Measurements from ENCODE around the gene TSPAN18.

Gene TSPAN18

DNA sequence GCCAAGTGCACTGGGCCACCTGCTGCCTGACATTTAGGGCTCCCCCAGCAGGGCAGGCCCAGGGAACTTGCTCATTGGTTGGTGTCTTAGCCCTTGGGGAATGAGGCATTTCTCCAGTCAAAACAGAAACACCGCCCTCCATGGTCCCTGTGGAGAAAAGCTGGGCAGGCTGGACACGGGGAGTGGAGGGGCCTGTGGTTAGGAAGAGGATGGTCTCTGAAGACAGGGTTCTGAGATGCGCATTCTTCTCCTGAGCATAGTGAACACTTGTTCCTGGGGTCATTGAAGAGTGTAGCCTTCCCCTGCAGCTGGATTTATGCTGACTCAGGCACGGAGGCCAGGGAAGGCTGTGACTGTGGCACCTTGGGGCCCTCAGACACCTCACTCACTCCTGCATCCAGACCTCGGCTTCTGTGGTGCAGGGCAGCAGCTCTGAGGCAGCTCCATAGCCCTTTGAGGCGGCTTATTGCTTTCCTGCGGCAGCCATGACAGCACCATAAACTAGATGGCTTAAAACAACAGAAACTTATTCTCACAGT lies 8.2 kb downstream of the TSPAN18 start:
- no peak for FAIRE-seq
- no peak for DNase-seq (ENCODE audit: extremely low spot score, insufficient read length, low read depth)

- no peak for FAIRE-seq
Measured at GRCh38 chr11:44736791-44737190, 10.0 kb downstream of the TSPAN18 start.

GRCh38 chr11:44737245-44738085 lies 10.7 kb downstream of the TSPAN18 start:
- no peak for DNase-seq (ENCODE audit: extremely low spot score, insufficient read length, low read depth)
- FAIRE-seq: no peak

More at GRCh38 chr11:44736791-44737190, 10.0 kb downstream of the TSPAN18 start:
- DNase-seq (ENCODE audit: extremely low spot score, insufficient read length, low read depth): no peak

GRCh38 chr11:44738791-44739190 lies 12.0 kb downstream of the TSPAN18 start:
- FAIRE-seq (no peak), DNase-seq (ENCODE audit: extremely low spot score, insufficient read length, low read depth) (no peak)

GRCh38 chr11:44740967-44741366 lies 14.2 kb downstream of the TSPAN18 start:
- no peak for FAIRE-seq
- DNase-seq (ENCODE audit: extremely low spot score, insufficient read length, low read depth): no peak

- no peak for FAIRE-seq
Measured at GRCh38 chr11:44741976-44742375, 15.2 kb downstream of the TSPAN18 start.

GRCh38 chr11:44742508-44743246 lies 15.9 kb downstream of the TSPAN18 start:
- no peak for FAIRE-seq
- no peak for DNase-seq (ENCODE audit: extremely low spot score, insufficient read length, low read depth)

More at GRCh38 chr11:44741976-44742375, 15.2 kb downstream of the TSPAN18 start:
- no peak for DNase-seq (ENCODE audit: extremely low spot score, insufficient read length, low read depth)

DNA sequence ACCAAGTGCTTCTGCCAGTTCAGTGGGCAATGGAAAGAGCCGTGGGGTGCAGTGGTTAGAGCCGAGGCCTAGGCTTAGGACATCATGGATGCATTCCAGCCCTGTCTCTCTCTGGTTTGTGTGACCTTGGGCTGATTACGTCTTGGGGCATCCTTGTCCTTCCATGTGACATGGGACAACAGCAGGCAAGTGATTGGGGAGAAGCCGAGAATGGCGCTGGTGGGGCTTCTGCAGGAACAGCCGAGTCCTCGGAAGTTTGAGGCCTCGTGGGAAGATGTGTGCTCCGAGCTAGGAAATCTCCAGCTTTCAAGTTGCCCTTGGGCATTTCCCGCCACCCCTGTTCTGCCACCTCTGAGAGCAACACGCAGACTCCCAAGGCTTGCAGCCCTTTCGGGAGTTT lies 16.6 kb downstream of the TSPAN18 start:
- no peak for FAIRE-seq
- DNase-seq (ENCODE audit: extremely low spot score, insufficient read length, low read depth): no peak

DNA sequence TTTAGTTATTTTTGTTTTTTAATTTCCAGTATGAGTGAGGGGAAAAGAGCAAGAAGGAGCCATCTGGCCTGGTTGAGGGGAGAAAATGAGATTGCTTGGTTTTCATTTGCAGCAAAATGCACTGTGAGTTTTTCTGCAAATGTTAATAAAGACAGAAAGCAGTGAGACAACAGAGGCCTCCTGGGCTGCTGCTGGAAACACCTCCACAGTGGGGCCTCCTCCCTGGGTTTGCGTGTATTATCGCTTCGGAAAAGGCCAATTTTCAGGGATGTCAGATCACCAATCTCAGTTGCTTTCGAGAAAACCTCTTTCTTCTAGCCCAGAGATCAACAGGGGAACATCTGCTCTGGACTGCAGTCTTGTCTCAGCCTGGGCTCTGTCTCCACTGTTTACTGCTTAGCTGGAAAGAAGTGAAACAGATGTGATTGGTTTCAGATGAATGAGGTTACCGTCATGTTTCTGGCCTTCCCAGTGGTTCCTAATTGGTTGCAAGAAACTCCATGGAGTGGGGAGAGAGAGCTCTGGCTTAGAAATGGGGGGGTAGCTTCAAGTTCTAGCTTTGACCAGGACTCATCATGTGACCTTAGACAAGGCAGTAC lies 17.3 kb downstream of the TSPAN18 start:
- no peak for FAIRE-seq

DNA sequence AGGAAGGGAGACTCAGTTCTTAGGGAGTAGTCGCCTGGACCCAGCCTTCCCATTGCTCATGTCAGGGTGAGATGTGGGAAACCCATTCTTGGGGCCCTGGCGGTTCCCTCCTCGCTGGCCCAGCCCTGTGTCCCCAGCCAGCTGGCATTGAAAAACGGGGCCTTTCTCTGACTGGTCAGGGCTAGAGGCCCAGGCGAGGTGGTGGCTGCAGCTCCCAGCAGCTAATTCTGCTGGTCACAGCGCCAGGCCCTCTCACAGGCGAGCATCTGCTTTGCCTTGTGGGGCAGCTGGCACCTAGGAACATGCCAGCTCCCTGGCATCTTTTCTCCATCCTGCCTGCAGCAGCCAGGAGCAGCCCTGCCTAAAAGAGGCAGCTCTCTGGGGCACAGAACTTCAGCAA lies 20.1 kb downstream of the TSPAN18 start:
- no peak for FAIRE-seq

More for the DNA sequence above, 17.3 kb downstream of the TSPAN18 start:
- no peak for DNase-seq (ENCODE audit: extremely low spot score, insufficient read length, low read depth)

DNA sequence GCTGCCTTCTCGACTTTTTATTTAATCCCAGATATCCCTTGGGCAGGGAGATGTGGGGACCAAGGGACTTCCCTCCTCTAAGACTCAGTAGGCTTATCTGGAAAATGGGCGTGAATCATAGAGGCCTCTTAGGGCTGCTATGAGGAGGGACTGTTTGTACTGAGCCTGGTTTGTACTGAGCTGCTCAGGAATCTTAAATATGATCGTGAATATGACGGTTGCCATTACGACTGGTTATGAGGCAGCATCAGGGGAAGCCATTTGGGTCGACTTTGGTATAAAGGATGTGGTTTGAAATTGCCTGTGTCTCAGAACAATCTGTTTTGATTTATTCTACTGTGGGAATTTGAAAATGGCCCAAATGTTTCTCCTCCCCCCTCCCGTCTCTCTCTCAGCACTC lies 20.6 kb downstream of the TSPAN18 start:
- FAIRE-seq (no peak), DNase-seq (ENCODE audit: extremely low spot score, insufficient read length, low read depth) (no peak)

More for the DNA sequence above, 20.1 kb downstream of the TSPAN18 start:
- DNase-seq (ENCODE audit: extremely low spot score, insufficient read length, low read depth): no peak

GRCh38 chr11:44747836-44748235 lies 21.1 kb downstream of the TSPAN18 start:
- FAIRE-seq: no peak

GRCh38 chr11:44748606-44749005 lies 21.8 kb downstream of the TSPAN18 start:
- DNase-seq (ENCODE audit: extremely low spot score, insufficient read length, low read depth): no peak
- no peak for FAIRE-seq

More at GRCh38 chr11:44747836-44748235, 21.1 kb downstream of the TSPAN18 start:
- no peak for DNase-seq (ENCODE audit: extremely low spot score, insufficient read length, low read depth)

DNA sequence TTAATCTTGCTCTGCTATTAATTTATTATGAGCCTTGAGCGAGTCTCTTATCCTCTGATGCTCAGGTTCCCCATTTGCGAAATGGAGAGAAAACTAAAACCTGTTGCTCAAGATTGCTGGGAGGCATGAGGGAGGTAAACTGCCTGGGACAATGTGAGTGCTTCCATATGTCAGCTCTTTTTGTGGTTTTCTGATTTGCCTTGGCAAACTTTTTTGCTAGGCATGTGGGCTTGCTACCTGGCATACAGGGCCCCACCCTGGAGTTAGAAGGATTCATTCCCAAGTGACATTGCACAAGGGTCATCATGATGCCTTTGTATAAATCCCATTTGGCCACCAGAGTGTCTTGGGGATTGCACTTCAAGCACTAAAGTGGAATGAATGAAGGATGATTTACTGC lies 22.4 kb downstream of the TSPAN18 start:
- DNase-seq (ENCODE audit: extremely low spot score, insufficient read length, low read depth) (no peak), FAIRE-seq (no peak)

DNA sequence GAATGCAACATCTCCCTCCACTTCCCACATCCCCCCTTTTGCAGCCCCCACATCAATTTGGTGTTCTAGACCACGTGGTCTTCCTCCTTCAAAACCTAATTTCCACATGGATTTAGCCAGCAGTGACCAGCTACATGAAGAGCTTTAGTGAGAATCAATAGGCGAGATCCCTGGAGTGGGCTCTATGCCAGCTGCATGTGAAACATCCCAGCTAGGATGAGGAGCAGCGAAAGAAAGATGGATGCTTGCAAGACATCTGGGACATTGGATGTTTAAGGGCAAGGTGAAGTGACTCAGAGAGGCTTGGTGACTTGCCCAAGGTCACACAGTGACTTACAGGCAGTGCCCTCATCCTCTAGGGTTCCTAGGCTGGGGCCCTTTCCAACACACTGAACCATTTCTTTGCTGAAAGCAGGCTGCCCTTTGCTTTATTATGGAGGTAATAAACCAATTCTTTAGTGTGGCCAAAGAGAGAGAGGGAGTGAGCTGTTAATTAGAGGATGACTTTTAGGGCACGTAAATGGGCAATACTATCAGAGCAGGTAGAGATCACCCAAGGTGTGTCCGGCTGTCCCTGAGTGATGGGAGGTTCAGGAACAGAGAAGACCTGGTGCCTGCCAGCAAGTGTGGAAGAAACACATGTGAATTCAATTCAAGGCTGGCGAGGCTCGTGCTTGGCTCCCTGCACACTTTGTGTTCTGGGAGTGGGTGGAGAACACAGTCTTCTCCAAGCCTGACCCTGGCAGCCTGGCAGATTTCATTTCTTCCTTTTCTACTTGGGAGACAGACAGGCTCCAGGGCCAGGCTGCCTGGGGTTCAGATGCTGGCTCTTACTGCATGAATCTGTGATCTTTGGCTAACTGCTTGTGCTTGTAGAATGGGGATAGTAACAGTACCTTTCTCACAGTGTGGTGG lies 24.0 kb downstream of the TSPAN18 start:
- DNase-seq (ENCODE audit: extremely low spot score, insufficient read length, low read depth) (no peak), FAIRE-seq (no peak)

DNA sequence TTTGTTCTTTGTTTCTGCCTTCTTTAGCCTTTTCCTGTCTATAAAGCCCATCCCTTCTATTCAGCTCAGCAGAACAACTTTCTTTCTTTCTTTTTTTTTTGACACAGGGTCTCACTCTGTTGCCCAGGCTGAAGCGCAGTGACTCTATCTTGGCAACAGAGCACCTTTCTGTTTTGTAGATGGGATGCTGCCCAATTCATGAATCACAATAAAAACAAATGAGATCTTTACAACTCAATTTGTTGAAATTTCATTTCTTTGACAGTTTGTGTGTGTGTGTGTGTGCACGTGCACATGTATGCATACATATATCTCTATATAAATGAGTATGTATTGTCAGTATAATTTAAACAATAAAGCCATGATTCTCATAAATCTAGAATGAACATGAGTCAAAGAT lies 25.5 kb downstream of the TSPAN18 start:
- DNase-seq (ENCODE audit: extremely low spot score, insufficient read length, low read depth) (no peak), FAIRE-seq (no peak)

DNA sequence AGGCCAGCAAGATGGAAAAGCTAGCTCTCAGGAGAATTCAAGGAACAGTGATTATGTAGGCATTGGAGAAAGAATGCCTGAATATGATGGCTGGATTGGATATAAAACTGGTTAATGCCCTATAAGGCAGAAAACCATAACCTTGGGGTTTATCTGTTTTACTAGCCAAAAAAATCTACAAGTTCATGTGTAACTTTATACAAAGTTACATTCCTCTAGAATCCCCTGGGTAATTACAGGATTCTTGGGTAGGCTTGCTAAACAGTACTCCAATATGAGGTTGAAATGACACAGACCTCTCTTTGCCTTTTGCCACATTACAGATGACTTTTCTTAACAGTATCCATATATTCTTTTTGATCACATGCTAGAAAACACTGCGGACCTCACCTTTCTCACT lies 26.0 kb downstream of the TSPAN18 start:
- FAIRE-seq: no peak

DNA sequence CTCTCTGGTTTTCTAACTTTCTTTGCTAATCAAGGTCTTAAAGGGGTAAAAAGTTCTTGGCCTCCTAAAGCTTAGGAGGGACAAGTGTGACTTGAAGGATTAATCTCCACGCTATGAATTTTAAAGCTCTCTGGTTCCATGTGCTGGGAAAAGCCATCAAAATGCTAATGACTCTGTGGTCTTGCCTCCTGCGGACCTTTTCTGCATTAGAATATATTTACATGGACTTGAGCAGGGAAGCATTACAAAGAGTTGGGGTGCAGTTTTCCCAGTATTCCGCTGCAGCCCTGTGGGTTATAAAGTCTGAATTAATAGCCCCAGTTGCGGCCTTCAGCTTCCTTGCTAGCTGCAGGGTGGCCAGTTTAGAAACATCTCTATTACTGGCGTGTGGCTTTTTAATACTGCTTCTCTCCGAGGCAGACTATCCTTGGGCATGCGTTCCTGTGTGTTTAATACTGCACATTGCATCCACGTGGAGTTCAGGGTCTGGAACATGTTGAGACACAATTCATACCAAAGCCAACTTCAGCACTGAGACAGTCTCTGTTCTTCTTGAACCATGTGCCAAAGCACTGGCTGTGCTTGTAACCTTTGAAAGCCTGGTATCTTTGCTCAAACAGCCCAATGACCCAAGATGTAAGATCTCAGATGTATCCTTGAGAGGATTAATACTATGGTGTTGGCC lies 27.3 kb downstream of the TSPAN18 start:
- DNase-seq (ENCODE audit: extremely low spot score, insufficient read length, low read depth): no peak

More for the DNA sequence above, 26.0 kb downstream of the TSPAN18 start:
- no peak for DNase-seq (ENCODE audit: extremely low spot score, insufficient read length, low read depth)

More for the DNA sequence above, 27.3 kb downstream of the TSPAN18 start:
- no peak for FAIRE-seq

Measured in GM18507 (cell line).